ENCODE measurements around the gene ARPC1A. TPM values are rescaled to one million over a fixed set of nuclear protein-coding genes. Genes with fewer than 3 reads are reported as not detected.

ARPC1A gene
- total and polyA plus RNA-seq, 2 of the 8 experiments (the other 6 are each of a cell fraction or from before 2014, with no cell fraction given): 123 to 155 TPM

DNA sequence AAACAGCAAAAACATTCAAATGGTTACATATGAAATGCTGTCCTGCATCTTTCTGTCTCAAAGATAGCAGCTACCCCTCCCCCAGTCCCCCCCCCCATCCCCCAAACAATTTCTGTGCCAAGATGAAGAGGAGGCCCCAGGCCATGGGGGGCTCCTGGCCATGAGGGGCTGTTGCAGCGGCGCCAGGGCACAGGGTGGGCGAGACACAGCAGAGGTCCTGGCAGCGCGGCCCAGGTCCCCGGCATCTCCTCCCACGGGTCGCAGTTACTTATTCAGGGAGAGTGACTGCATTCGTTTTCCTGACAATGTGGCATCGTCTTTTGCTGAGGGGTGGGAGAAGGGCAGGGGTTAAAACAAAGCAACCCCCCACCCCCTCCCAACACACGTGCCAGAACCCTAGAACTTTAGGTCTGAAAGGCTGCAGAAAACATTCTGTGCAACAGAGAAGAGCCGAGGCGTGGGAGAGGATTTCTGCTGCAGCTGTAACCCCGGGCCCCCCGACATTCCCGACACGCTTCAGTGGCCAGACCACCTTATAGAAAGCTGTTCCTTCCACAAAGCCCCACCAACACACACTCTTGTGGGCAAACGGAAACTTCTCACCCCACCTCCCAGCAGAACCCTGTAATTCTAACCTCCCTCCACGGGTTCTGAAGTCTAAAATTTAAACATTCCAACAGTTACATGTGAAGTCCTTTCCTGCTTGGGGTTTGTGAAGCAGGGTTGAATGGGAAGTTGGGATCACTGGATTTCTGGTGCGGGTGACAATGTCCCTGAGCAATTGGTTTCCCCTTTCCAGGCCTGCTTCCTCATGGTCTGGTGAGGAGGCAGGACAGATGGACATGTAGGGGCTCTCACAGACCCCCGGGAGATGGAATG, 71.0 kb downstream of the ARPC1A start:
- H3K4me2 ChIP-seq (ENCODE audit: insufficient read depth in 1 of 2, low read depth in 2 of 2, low read length in 2 of 2): no peak overlapping the region
- no peak overlapping the region for H2BK12ac ChIP-seq (ENCODE audit: low read depth, low read length)
- H2BK120ac ChIP-seq (replicated peaks; ENCODE audit: low read depth, low read length): no peak overlapping the region
- ChIA-PET CTCF (ENCODE audit: partially characterized antibody) (interaction anchor here (1.0 kb wide), 1 partner anchor 31 kb away, joined by 3 read pairs; no protein-coding TSS in a partner anchor), POLR2A (ENCODE audit: partially characterized antibody) (interaction anchor here (7.9 kb wide), 1 partner anchor 10 kb away, joined by 150 read pairs; the partner anchor contains the start of genes BUD31 and PDAP1)
- H3K9ac ChIP-seq (replicated peaks in 1 of 4; ENCODE audit: extremely low read depth in 1 of 4, low read depth in 3 of 4, low read length in 3 of 4): no peak overlapping the region
- H3K79me1 ChIP-seq (ENCODE audit: low read depth, low read length): no peaks in the 10 kb centered on the region
- no peak overlapping the region for H2BK5ac ChIP-seq (ENCODE audit: low read depth, low read length)
- H2AK5ac ChIP-seq (ENCODE audit: low read depth, low read length): no peak overlapping the region
- no peak overlapping the region for H3K4me3 ChIP-seq (ENCODE audit: extremely low read depth in 1 of 4, insufficient read depth in 2 of 4, low read depth in 3 of 4, low read length in 4 of 4)
- no peak overlapping the region for H2BK20ac ChIP-seq (ENCODE audit: low read length)
- H3K9me3 ChIP-seq (ENCODE audit: insufficient read depth in 2 of 2, low read depth in 1 of 2, low read length in 1 of 2): no peaks in the 10 kb centered on the region
- no peak overlapping the region for H4K91ac ChIP-seq (replicated peaks; ENCODE audit: insufficient read length, low read length)
- no peak overlapping the region for H4K5ac ChIP-seq (ENCODE audit: insufficient read length, low read depth, low read length)
- H3K36me3 ChIP-seq (ENCODE audit: control insufficient read depth in 2 of 4, insufficient read depth in 4 of 4, low read length in 3 of 4): peaks cover 23 to 68% (median 44%) of the 10 kb centered on the region in 4 experiments
- H3K27ac ChIP-seq (ENCODE audit: low read depth, low read length): no peak overlapping the region
- FAIRE-seq: no peak
- no peak overlapping the region for H3K4ac ChIP-seq (replicated peaks; ENCODE audit: insufficient read length, low read depth, low read length)
- H3K27me3 ChIP-seq (replicated peaks in 1 of 4; ENCODE audit: control insufficient read depth in 3 of 4, extremely low read depth in 1 of 4, insufficient read depth in 3 of 4, low read length in 3 of 4): no peaks in the 10 kb centered on the region
- no peak overlapping the region for H3K23ac ChIP-seq (ENCODE audit: insufficient read length)
- H2AFZ ChIP-seq (ENCODE audit: low read length): no peak overlapping the region
- H3K79me2 ChIP-seq (ENCODE audit: control insufficient read depth in 1 of 2, insufficient read depth in 2 of 2, low read length in 2 of 2): no peaks in the 10 kb centered on the region
- H3K56ac ChIP-seq (replicated peaks; ENCODE audit: insufficient read length, low read depth, low read length): no peak overlapping the region
- no peak for DNase-seq (ENCODE audit: low read depth in 1 of 2, low spot score in 2 of 2)
- no peak overlapping the region; the same call in 1 of the 2 replicates for H4K8ac ChIP-seq (ENCODE audit: extremely low read depth, insufficient read depth, low read length)
- H3K23me2 ChIP-seq (ENCODE audit: low read depth, low read length): peaks cover 4% of the 10 kb centered on the region; the same call in 1 of the 2 replicates
- H3K18ac ChIP-seq (ENCODE audit: extremely low read depth, low read length): no peak overlapping the region
- WGBS, 2 experiments (ENCODE audit: extremely low coverage in 1 of 2, insufficient coverage in 1 of 2, insufficient read length in 1 of 2, insufficient replicate concordance in 2 of 2, low coverage in 1 of 2, low lambda C conversion rate in 2 of 2, missing lambda C conversion rate in 1 of 2): 93% methylated on average over 21 of the region's 21 CpGs; no CpG with 5 or more reads in 1 of the 2 experiments
- peaks cover 12 to 29% of the 10 kb centered on the region in 2 experiments for H4K20me1 ChIP-seq (replicated peaks in 1 of 2; ENCODE audit: control insufficient read depth in 1 of 2, insufficient read depth in 2 of 2, low read length in 2 of 2)
- no peak for TF ChIP-seq JUND (IDR thresholded peaks at IDR 0.05; ENCODE audit: low read length)
- no peak for TF ChIP-seq POLR2AphosphoS5 (IDR thresholded peaks at IDR 0.05; ENCODE audit: low read depth, low read length)
- TF ChIP-seq EZH2 (IDR thresholded peaks at IDR 0.05; ENCODE audit: low read depth, low read length, severe bottlenecking): no peak
- no peak for TF ChIP-seq RXRA (IDR thresholded peaks at IDR 0.05; ENCODE audit: insufficient read depth, low read depth, low read length)
- TF ChIP-seq, protein P1, sequence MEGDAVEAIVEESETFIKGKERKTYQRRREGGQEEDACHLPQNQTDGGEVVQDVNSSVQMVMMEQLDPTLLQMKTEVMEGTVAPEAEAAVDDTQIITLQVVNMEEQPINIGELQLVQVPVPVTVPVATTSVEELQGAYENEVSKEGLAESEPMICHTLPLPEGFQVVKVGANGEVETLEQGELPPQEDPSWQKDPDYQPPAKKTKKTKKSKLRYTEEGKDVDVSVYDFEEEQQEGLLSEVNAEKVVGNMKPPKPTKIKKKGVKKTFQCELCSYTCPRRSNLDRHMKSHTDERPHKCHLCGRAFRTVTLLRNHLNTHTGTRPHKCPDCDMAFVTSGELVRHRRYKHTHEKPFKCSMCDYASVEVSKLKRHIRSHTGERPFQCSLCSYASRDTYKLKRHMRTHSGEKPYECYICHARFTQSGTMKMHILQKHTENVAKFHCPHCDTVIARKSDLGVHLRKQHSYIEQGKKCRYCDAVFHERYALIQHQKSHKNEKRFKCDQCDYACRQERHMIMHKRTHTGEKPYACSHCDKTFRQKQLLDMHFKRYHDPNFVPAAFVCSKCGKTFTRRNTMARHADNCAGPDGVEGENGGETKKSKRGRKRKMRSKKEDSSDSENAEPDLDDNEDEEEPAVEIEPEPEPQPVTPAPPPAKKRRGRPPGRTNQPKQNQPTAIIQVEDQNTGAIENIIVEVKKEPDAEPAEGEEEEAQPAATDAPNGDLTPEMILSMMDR (IDR thresholded peaks at IDR 0.05; ENCODE audit: control extremely low read depth in 1 of 3, insufficient read depth in 1 of 3, low read depth in 1 of 3, low read length in 3 of 3): no peak
- peaks cover 2 to 12% (median 5%) of the 10 kb centered on the region in 4 experiments; a peak in 6 of 7 replicates for H3K4me1 ChIP-seq (replicated peaks in 1 of 4; ENCODE audit: control insufficient read depth in 3 of 4, insufficient read depth in 4 of 4, low read length in 3 of 4)
- no peak overlapping the region for H2BK15ac ChIP-seq (ENCODE audit: low read length)
- no peak overlapping the region for H3K14ac ChIP-seq (ENCODE audit: insufficient read length)
